ENCODE data around the gene MTM1.

MTM1 gene

DNA sequence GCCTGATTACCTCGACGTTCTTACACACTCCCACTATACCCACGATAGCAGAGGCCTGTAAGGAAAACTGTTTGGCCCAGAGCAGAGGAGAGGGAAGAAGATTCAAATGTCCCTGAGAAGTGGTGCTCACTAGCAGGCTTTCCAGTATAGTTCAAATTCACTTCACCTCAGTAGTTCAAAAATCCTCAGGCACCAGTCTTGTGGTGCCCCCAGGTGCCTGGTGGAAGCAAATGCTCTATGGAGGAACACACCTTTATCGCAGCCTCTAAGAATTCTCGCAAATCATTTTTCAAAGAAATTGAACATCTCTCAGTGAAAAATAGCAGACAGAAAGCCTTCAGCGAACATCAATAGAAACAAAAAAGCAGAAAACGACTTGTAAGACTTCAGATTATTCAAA, 112.6 kb downstream of the MTM1 start:
- Histone ChIP-seq H3K9me3 (ENCODE audit: control insufficient read depth in 1 of 2, low read length in 2 of 2) (no peaks in the 10 kb centered on the region), H3K4me3 (ENCODE audit: low read depth in 1 of 2, low read length in 2 of 2) (no peak overlapping the region), H3K36me3 (ENCODE audit: control insufficient read depth in 1 of 2, insufficient read depth in 2 of 2, low read length in 2 of 2) (no peaks in the 10 kb centered on the region), H3K27ac (ENCODE audit: low read length) (no peak overlapping the region), H3K27me3 (ENCODE audit: low read depth, low read length) (no peaks in the 10 kb centered on the region), H3K4me1 (ENCODE audit: control insufficient read depth in 1 of 2, insufficient read depth in 2 of 2, low read length in 2 of 2) (no peaks in the 10 kb centered on the region)

DNA sequence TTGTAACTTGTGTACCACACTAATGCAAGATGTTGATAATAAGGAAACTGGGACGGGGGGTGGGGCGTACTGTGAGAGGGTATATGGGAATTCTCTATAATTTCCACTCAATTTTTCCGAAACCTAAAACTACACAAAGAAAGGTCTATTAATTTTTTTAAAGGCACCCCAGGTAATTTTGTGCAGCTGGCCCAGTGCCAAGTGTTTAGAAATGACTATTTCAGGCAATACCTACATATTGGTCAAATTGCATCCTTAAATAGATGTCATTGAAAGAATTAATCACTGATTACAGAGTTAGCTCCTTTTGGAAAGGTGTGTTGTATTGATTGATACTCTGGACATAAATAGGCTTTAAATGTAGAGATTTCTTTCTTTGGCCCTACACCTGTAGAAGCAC, 114.7 kb downstream of the MTM1 start:
- Histone ChIP-seq H3K4me1 (ENCODE audit: control insufficient read depth in 1 of 2, insufficient read depth in 2 of 2, low read length in 2 of 2) (no peaks in the 10 kb centered on the region), H3K9me3 (ENCODE audit: control insufficient read depth in 1 of 2, low read length in 2 of 2) (no peaks in the 10 kb centered on the region), H3K4me3 (ENCODE audit: low read depth in 1 of 2, low read length in 2 of 2) (no peak overlapping the region), H3K27me3 (ENCODE audit: low read depth, low read length) (no peaks in the 10 kb centered on the region), H3K36me3 (ENCODE audit: control insufficient read depth in 1 of 2, insufficient read depth in 2 of 2, low read length in 2 of 2) (no peaks in the 10 kb centered on the region), H3K27ac (ENCODE audit: low read length) (no peak overlapping the region)

DNA sequence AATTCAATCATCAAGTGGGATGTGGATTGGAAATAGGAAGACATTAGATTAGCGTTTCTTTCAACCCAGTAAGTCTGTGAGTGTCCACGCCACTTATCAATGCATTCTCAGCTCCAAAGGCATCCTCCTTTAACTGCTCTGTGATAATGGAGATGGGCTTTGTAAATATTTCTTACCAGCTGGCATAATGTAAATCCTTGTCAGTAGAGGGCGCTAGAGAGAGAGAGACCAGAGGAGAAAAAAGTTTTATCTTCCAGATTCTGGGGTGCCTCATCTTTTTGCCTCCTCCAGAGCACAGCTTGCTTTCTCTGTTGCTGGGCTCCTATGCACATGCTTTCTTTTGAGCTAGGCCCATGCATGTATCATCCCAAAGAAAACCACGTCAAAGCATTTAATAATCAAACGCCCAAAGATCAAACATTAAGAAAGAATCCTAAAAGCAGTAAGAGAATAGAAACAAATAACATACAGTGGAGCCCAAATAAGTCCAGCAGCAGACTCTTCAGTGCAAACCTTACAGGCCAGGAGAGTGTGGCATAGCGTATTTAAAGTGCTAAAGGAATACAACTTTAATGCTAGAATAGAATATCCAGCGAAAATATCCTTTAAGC, 115.2 kb downstream of the MTM1 start:
- H3K4me3 ChIP-seq (ENCODE audit: low read depth in 1 of 2, low read length in 2 of 2): no peak overlapping the region
- H3K27ac ChIP-seq (ENCODE audit: low read length): no peak overlapping the region

DNA sequence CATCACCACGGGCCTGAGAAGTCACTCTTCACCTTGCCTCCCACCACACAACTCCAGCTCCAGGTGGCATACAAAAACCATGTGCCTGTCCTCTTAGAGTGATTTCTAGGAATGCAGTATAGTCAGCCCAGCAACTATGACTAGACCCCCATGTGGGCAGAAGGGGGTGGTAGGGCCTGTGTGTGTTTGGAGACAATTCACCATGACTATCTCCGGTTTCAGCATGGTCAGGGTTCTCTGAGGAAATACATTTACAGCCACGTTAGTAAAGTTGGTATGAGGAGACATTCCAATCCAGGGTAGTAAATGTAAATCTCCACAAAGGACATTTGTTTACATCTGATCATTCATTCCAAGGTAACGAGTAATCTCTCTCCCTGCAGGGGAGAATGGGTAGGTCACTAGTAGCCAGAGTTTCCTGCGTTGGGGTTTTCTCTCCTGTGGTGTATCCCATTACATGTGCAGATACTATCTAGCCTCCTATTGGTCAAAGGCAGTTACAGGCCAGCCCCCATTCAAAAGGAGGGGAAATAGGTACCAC, 120.6 kb downstream of the MTM1 start:
- Histone ChIP-seq H3K4me3 (ENCODE audit: low read depth in 1 of 2, low read length in 2 of 2) (no peak overlapping the region), H3K27me3 (ENCODE audit: low read depth, low read length) (no peaks in the 10 kb centered on the region), H3K4me1 (ENCODE audit: control insufficient read depth in 1 of 2, insufficient read depth in 2 of 2, low read length in 2 of 2) (no peaks in the 10 kb centered on the region), H3K9me3 (ENCODE audit: control insufficient read depth in 1 of 2, low read length in 2 of 2) (no peaks in the 10 kb centered on the region), H3K36me3 (ENCODE audit: control insufficient read depth in 1 of 2, insufficient read depth in 2 of 2, low read length in 2 of 2) (no peaks in the 10 kb centered on the region), H3K27ac (ENCODE audit: low read length) (no peak overlapping the region)

More for the DNA sequence above, 115.2 kb downstream of the MTM1 start:
- Histone ChIP-seq H3K4me1 (ENCODE audit: control insufficient read depth in 1 of 2, insufficient read depth in 2 of 2, low read length in 2 of 2) (no peaks in the 10 kb centered on the region), H3K27me3 (ENCODE audit: low read depth, low read length) (no peaks in the 10 kb centered on the region), H3K36me3 (ENCODE audit: control insufficient read depth in 1 of 2, insufficient read depth in 2 of 2, low read length in 2 of 2) (no peaks in the 10 kb centered on the region), H3K9me3 (ENCODE audit: control insufficient read depth in 1 of 2, low read length in 2 of 2) (no peaks in the 10 kb centered on the region)

DNA sequence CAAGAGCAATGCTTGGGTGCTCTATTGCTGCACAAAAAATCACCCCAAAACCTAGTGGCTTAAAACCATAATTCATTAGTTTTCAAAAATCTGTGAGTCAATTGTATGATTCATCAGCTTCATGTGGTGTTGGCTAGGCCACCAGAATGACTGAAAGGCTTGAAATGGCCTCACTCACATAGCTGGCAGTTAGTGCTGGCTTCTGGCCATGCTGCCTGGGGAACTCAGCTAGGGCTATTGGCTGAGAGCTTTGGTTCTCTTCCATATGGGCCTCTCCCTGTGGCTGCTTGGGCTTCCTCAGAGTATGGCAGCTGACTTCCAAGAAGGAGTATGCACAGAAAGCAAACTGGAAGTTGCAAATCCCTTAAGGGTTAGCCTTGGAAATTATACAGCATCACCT, 121.7 kb downstream of the MTM1 start:
- no peaks in the 10 kb centered on the region for H3K27me3 ChIP-seq (ENCODE audit: low read depth, low read length)
- no peaks in the 10 kb centered on the region for H3K9me3 ChIP-seq (ENCODE audit: control insufficient read depth in 1 of 2, low read length in 2 of 2)
- no peak overlapping the region for H3K27ac ChIP-seq (ENCODE audit: low read length)

DNA sequence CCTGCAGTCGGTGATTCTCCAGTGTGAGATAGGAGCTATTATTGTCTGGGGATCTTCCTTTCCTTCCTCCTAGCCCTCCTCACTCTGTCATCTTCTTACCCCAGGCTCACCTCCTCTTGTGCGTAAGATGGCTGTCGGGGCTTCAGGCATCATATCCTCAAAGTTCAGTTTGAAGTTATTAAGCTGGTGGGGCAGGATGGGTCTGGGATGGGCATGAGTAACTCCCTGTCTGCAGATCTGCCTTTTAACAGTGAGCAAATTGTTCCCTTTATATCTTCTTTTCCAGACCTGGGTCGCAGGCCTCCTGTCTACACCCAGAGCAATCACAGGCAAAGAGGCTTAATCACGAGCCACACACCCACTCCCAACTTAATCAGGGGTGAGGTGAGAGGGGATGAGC, 123.9 kb downstream of the MTM1 start:
- H3K4me3 ChIP-seq (ENCODE audit: low read depth in 1 of 2, low read length in 2 of 2): peak overlapping the region; percentile 53 to 56

More for the DNA sequence above, 121.7 kb downstream of the MTM1 start:
- no peaks in the 10 kb centered on the region for H3K4me1 ChIP-seq (ENCODE audit: control insufficient read depth in 1 of 2, insufficient read depth in 2 of 2, low read length in 2 of 2)
- H3K36me3 ChIP-seq (ENCODE audit: control insufficient read depth in 1 of 2, insufficient read depth in 2 of 2, low read length in 2 of 2): no peaks in the 10 kb centered on the region
- no peak overlapping the region for H3K4me3 ChIP-seq (ENCODE audit: low read depth in 1 of 2, low read length in 2 of 2)

DNA sequence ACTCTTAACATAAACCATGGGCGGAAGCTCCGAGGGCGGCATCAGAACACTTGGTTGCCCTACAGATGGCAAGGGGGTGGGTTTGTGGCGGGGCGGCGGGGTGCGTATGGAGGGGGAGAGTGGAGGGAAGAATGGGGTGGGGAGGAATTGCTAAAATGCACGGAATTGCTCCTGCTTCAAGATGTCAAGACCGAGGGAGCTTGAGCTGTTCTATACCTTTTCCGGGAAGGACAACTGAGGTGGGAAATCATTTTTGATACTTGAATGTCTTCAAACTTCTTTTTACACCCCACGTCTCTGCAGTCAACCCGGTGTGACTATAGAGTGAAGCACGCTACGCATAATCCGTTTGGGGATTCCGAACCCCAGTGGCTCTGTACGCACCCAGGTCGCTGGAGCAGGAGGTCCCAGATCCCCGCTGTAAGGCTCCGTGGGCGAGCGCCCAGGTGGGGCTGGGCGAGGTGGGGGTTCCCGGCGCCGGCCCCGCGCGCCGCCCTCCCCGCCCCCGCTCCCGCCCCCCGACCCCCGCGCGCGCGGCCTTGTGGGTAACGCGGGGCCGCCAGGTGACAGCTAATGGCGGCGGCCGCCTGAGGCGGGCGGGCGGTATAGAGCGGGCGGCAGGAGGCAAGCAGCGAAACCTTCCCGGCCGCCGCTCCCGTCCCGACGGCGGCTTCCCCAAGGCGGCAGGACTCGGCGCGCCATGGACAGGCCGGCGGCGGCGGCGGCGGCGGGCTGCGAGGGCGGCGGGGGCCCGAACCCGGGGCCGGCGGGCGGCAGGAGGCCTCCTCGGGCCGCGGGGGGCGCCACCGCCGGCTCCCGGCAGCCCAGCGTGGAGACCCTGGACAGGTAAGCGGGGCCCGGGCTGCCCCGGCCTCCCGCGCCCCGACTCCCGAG, 124.7 kb downstream of the MTM1 start, which contains the start of gene MTMR1:
TSS of gene MTMR1 (plus strand) at position 566 of the 894 bp plus-strand sequence. CDS start at position 701, 135 bp downstream.
- Histone ChIP-seq H3K36me3 (ENCODE audit: control insufficient read depth in 1 of 2, insufficient read depth in 2 of 2, low read length in 2 of 2) (no peaks in the 10 kb centered on the region), H3K27me3 (ENCODE audit: low read depth, low read length) (no peaks in the 10 kb centered on the region)

More for the DNA sequence above, 123.9 kb downstream of the MTM1 start:
- Histone ChIP-seq H3K27ac (ENCODE audit: low read length) (peak overlapping the region; percentile 51), H3K27me3 (ENCODE audit: low read depth, low read length) (no peaks in the 10 kb centered on the region), H3K9me3 (ENCODE audit: control insufficient read depth in 1 of 2, low read length in 2 of 2) (no peaks in the 10 kb centered on the region), H3K36me3 (ENCODE audit: control insufficient read depth in 1 of 2, insufficient read depth in 2 of 2, low read length in 2 of 2) (no peaks in the 10 kb centered on the region), H3K4me1 (ENCODE audit: control insufficient read depth in 1 of 2, insufficient read depth in 2 of 2, low read length in 2 of 2) (no peaks in the 10 kb centered on the region)

DNA sequence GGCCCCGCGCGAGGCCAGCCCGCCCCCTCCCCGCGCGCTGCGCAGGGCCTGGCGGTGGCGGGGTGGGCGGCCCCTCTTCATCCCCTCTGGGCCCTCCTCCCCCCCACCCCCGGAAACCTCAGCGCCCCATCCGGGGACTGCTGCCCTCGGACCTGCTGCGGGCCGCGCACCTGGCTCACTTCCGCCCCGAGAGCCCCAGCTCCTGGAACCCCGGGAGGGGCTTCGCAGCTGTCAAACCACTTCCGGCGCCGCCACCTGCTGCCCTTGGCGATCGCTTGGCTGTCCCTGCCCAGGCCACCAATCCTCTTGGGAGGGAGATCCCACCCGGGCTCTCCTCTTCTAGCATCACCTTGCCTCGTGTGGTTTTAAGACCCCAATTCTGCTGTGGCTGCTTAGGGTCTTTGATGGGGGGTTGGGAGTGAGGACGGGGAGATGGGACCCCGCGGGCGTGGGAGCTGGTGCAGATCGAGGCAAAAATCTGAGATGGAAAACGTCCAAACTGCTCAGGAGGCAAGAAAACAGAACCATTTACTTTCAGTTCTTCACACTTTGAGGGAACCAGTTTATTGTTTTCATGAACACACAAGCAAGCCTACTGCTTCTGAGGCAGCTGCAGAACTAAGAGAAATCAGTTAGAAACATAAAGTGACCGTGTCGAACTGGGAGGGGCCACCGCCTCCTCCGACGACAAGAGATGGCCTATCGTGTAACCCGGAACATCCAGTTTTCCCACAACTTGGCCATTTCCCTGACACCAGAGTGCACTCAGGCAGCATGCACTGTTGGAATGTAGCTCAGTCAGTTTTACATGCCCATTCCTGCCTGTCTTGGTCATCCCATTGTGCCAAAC, 125.5 kb downstream of the MTM1 start:
- H3K4me3 ChIP-seq (ENCODE audit: low read depth in 1 of 2, low read length in 2 of 2): peak overlapping the region; percentile 66 to 69
- no peaks in the 10 kb centered on the region for H3K4me1 ChIP-seq (ENCODE audit: control insufficient read depth in 1 of 2, insufficient read depth in 2 of 2, low read length in 2 of 2)
- no peaks in the 10 kb centered on the region for H3K27me3 ChIP-seq (ENCODE audit: low read depth, low read length)
- H3K9me3 ChIP-seq (ENCODE audit: control insufficient read depth in 1 of 2, low read length in 2 of 2): no peaks in the 10 kb centered on the region
- peak overlapping the region; percentile 79 for H3K27ac ChIP-seq (ENCODE audit: low read length)
- H3K36me3 ChIP-seq (ENCODE audit: control insufficient read depth in 1 of 2, insufficient read depth in 2 of 2, low read length in 2 of 2): no peaks in the 10 kb centered on the region

More for the DNA sequence above, 124.7 kb downstream of the MTM1 start, which contains the start of gene MTMR1:
- Histone ChIP-seq H3K4me3 (ENCODE audit: low read depth in 1 of 2, low read length in 2 of 2) (peak within 1 kb of the TSS; percentile 66 to 69), H3K27ac (ENCODE audit: low read length) (peak within 1 kb of the TSS; percentile 79), H3K4me1 (ENCODE audit: control insufficient read depth in 1 of 2, insufficient read depth in 2 of 2, low read length in 2 of 2) (no peaks in the 10 kb centered on the region), H3K9me3 (ENCODE audit: control insufficient read depth in 1 of 2, low read length in 2 of 2) (no peaks in the 10 kb centered on the region)

DNA sequence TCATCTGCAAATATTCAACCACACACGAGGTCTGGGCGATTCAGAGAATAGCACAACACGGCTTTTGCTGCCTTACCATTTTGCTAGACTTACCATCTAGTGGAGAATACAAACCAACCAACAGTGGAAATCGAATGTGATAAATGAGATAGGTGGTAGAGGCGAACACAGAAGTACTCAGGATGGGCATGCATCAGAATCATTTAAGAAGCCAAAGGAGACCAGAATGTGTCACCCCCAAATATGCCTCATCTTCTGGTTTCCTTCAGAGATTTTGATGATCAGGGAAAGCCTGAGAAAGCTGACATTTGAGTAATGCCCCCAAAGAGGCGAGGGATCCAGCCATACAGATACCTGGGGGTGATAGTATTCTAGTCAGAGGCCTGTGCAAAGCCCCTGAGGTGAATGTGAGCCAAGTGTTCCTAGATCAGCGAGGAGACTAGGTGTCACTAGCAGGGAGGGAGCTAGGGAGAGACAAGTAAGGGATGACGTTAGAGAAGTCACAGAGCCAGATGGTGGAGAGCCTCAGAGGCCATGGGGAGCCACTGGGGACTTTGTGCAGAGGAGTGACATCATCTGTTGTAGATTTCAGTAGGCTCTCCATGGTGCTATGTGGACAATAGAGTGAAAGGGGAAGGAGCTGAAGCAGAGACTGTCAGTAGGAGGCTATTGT, 126.5 kb downstream of the MTM1 start:
- Histone ChIP-seq H3K4me1 (ENCODE audit: control insufficient read depth in 1 of 2, insufficient read depth in 2 of 2, low read length in 2 of 2) (no peaks in the 10 kb centered on the region), H3K36me3 (ENCODE audit: control insufficient read depth in 1 of 2, insufficient read depth in 2 of 2, low read length in 2 of 2) (no peaks in the 10 kb centered on the region), H3K27me3 (ENCODE audit: low read depth, low read length) (no peaks in the 10 kb centered on the region), H3K9me3 (ENCODE audit: control insufficient read depth in 1 of 2, low read length in 2 of 2) (no peaks in the 10 kb centered on the region), H3K27ac (ENCODE audit: low read length) (peak overlapping the region; percentile 79), H3K4me3 (ENCODE audit: low read depth in 1 of 2, low read length in 2 of 2) (no peak overlapping the region)

DNA sequence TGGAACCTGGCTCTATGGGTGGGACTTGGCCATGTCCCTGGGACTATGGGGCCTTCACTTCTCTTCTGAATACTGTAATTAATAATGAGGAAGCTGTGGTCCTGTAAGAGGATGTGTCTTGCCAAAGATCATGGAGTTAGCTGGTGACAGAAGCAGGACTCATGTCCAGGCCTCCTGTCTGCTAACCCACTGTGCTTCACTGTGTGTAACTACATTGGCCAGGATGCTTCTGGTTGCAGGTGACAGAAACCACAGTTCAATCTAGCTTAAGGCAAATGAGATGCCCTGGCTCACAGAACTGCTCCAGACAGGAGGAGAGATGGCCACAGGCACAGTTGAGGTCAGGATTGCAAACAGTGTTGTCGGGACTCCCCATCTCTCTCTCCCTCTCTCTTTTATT, 127.9 kb downstream of the MTM1 start:
- Histone ChIP-seq H3K27me3 (ENCODE audit: low read depth, low read length) (no peaks in the 10 kb centered on the region), H3K4me1 (ENCODE audit: control insufficient read depth in 1 of 2, insufficient read depth in 2 of 2, low read length in 2 of 2) (no peaks in the 10 kb centered on the region), H3K27ac (ENCODE audit: low read length) (no peak overlapping the region), H3K4me3 (ENCODE audit: low read depth in 1 of 2, low read length in 2 of 2) (no peak overlapping the region), H3K36me3 (ENCODE audit: control insufficient read depth in 1 of 2, insufficient read depth in 2 of 2, low read length in 2 of 2) (no peaks in the 10 kb centered on the region), H3K9me3 (ENCODE audit: control insufficient read depth in 1 of 2, low read length in 2 of 2) (no peaks in the 10 kb centered on the region)
